Fibroblast of upper back skin (primary cell): ENCODE measurements around the gene MED9.
"Not testable (repeated sequence)": the region's sequence is repeated elsewhere in the genome, so short reads cannot be mapped to it uniquely, and the experiment has no call there.

Experiments used
- DNase-seq: peaks from one replicate; pipeline ENCODE4 v3.0.0-alpha.2; 2013

MED9 gene

DNA sequence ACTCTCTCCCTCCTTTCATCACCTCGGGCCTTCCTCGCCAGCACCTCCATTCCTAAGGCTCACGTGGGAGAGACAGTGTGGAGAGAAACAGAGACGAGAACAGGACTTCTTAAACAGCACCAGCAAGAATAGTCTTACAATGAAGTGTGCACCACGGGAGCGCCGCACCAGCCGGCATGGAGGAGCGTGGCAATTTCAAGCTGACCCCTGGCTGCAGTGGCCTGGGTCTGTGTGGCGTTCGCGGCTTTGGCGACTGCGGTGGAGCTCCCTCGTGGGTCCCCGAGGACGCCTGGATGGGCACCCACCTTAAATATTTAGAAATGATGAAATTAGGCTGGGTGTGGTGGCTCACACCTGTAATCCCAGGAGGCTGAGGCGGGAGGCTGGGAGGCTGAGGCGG lies 20.5 kb upstream of the MED9 start:
- no peak for DNase-seq

DNA sequence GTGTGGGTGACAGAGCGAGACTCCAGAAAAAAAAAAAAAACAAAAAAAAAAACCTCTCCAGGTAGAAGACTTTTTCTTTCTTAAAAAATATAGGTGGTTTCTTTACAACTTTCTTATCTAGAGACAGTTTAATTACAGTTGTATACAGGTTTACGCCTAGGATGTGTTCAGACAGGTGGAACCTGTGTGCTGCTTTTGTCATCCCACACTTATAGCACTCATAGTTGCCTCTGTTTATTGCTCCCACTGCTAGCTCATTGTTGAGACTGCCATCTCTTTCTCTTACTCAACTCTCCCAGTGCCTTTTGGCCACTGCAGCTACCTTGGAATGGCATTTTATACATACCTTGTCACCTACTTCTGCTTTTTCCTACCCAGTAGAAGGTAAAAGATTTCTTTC lies 19.1 kb upstream of the MED9 start:
- no peak for DNase-seq

DNA sequence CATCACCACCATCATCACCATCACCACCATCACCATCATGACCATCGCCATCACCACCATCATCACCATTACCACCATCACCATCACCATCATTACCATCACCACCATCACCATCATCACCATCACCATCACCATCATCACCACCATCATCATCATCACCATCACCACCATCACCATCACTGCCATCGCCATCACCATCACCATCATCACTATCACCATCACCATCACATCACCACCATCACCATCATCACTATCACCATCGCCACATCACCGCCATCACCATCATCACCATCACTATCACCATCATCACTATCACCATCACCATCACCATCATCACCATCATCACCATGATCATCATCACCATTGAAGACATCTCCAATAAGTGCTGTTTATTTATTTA lies 16.8 kb upstream of the MED9 start:
- DNase-seq, result no peak

DNA sequence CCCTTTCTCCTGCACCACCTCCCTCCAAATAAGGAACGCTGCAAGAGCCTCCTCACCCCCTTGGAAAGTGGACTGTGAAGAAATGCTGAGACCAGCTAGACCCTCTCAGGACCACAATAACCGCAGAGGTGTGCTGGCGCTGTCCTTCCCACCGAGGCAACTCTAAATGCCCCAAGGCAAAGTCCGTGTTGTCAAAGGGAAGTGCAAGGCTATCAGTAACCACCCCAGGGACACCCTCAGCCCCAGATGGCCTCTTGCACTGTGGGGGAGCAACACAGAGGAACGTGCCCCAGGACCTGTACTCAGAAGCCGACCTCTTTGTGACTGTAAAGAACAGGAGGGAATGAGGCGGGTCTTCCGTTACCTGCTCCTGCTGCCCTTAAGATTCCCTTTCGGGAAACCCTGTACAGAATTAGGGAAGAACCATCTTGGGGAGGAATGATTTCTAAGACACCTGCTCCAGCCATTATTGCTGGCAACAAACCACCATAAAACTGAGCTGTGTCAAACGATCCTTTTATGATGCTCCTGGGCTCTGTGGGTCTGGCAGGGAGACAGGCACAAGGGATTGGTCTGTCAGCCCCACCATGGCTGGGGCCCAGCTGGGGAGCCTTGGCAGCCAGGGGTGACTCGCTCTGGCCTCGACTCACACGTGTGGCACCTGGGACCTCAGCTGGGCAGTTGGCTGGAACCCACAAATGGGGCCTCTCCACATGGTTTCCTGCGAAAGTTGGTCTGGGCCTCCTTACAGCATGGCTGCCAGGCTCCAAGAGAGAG lies 14.6 kb upstream of the MED9 start:
- DNase-seq, result no peak

DNA sequence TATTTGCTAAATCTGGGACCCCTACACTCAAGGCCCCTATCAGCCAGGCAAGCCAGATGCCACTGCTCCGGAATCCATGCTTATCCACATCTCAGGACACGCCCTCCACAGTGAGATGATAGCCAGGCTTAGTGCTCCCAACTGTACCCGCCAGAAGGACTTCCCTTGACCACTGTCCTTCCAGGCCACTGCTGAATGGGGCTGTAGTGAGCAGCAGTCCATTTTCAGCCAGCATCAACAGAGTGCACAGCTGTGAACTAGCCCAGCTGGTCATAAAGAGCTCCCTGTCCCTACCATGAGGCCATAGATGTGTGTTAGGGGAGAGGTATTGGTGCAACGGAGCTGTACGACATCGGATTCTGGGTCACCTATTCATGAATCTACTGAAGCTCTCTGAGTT lies 13.0 kb upstream of the MED9 start:
- DNase-seq, result no peak

DNA sequence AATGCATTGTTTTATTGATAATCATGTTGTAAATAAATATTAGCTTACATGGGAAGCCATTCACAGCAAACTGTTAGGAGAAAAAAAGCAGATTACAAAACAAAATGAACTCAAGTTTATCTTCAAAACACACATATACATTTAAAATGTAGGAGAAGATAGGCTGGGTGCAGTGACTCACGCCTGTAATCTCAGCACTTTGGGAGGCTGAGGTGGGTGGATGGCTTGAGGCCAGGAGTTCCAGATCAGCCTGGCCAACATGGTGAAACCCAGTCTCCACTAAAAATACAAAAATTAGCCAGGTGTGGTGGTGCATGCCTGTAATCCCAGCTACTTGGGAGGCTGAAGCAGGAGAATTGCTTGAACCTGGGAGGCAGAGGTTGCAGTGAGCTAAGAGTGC lies 10.9 kb upstream of the MED9 start:
- not testable (repeated sequence) for DNase-seq

DNA sequence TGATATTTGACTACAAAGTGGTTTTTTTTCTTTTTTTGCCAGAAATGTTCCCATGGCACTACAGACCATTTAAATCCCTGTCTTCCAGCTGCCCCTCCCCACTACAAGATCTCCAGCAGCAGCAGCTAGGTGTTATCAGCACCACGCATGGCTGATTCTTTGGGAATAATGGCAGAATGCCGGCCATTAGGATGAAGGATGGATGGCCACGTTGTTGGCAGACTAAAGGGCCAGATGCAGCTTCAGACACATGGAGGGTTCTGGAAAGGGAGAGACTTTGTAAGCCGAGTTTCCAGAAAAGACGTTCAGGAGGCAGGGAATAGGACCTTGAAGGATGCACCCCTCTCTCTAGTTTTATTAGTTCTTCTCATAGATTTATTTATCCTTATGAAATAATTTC lies 10.3 kb upstream of the MED9 start:
- no peak for DNase-seq

DNA sequence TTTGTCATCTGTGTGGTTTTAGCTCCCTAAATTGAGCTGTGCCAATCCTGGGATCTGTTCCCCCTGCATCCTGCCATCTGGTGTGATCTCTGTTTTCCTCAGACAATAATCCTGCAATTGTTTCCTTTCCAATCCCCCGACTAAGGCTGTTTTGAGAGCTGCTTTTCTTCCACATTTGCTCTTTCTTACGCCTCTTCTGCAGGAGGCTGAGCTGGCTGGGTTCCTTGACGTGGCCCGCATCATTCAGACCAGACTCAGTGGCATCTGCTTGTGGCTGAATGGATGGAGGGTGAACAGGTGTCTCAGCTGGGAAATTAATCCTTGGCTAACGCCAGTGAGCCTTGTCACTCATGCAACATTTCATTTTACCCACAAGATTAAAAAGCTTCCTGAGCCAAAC lies 9.8 kb upstream of the MED9 start:
- no peak for DNase-seq

DNA sequence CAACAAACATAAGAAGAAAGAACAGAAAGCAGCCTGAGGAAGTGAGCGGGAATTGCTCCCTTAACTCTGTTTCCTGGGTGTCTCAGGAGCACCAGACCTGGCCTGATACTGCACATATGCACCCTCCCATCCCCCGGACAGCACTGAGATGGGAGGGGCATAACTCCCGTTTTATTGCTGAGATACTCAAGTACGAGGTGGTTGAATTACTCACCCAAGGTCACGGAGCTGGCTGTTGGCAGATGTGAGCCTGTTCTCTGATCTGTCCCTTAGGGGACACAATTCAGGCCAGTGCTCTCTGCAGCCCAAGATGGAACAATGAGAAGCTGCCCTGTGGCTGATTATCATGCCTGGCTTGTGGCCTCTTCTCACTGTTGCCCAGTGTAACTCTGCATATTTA lies 9.1 kb upstream of the MED9 start:
- DNase-seq, result no peak

DNA sequence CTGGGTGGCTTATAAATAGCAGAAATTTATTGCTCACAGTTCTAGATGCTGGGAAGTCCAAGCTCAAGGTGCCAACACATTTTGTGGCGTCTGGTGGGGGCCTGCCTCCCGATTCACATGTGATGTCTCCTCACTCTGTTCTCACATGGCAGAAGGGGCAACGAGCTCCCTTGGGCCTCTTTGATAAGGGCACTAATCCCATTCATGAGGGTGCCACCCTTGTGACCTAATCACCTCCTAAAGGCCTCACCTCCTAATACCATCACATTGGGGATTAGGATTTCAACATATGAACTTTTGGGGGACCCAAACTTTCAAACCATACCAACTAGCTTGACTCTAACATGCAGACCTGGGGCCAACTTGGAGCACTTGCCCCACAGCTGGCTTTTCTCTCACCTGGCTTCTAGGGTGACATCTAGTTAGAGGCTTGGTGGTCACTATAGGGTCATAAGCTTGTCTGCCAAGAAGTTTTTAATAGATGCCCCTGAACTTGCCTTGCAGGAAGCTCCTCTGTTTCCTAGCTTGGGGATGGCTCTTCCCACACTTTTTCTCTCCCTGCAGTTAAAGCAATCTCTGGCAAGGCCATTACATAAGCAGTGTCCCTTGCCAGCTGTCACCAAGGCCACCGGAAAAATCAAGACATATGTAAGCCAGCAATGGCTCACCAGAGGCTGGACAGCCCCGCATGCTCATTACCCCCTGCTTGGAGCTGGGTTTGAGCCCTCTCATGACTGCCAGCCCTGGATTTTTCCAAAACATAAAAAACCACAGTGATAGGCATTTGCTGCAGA lies 8.4 kb upstream of the MED9 start:
- no peak for DNase-seq

DNA sequence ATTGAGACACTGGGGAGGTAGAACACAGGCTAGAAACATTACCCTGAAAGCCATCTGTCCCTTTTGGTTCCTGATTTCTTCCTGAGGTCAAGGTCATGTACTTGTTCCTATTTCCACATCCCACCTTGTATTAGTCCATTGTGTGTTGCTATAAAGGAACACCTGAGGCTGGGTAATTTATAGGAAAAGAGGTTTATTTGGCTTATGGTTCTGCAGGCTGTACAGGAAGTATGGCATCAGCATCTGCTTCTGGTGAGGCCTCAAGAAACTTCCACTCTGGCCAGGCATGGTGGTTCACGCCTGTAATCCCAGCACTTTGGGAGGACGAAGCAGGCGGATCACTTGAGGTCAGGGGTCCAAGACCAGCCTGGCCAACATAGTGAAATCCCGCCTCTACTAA lies 7.4 kb upstream of the MED9 start:
- DNase-seq, result no peak

DNA sequence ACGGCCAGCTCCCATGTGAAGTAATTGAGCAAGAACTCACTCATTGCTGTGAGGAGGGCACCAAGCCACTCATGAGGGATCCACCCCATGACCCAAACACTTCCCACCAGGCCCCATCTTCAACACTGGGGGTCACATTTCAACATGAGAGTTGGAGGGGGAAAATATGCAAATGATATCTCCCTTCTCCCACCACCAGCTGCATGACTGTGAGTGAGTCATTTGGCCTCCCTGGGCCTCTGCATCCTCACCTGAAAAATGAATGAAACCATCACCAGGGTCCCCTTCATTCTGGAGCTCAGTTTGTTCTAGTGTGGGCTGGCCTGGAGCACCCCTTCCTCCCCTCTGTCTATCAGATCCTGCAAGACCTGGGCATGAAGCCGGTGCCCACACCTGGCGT lies 6.8 kb upstream of the MED9 start:
- no peak for DNase-seq

DNA sequence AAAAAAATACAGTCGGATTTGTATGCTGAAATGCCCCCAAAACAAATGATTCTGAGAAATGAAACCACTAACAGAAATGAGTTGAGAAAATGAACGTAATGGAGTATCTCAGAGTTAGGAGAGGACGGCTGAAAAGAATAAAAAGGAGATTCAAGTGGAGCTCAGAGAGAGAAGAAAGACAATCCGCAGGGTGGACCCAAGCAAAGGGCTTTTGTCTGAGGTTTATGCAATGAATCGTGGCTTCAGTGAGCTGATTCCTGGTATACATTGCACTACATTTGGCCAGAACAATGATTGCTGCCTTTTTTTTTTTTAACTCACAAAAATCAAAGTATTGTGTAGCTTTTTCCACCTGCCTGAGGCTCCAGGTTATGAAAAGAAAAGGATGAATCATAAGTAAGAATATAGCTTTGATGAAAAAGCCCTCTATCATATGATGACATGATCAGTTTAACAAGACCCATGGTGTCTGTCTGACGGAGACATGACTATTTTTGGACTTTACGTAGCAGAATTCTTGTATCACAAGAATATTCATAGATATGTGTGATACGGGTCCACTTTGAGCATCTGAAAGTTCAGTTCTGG lies 4.4 kb upstream of the MED9 start:
- DNase-seq, result no peak

DNA sequence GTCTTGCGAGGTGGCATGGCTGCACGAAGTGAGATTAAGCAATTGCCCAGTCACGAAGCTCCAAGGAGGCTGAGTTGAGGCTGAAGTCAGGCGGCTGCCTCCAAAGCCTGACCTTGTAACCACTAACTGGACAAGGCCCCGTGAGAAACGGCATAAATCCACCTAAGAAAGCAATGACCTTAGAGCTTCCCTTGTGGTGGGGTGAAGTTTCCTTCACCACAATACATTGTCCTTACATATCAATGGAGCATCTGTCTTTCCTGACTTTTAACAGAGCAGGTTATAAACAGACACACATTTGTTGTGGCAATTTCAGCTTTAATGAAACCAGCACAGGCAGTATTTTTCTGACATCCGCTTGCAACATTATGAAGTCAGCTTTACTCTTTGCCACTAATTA lies 2.5 kb upstream of the MED9 start:
- DNase-seq, result no peak

DNA sequence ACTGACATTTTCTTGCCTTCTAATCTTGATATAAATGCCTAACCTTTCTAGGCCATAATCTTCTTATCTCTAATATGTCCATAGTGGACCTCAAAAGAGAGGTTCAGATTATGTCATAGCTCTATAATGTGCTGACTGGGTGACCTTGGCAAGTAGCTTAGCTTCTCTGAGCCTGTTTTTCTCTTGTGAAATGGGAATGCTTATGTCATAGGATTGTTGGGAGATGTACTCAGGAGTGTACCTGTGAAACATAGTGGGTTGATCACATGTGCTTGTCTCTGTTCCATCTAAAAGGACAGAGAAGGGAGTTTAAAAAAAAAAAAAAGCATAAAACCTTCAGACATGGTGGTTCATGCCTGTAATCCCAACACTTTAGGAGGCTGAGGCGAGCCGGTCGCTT lies 2.4 kb downstream of the MED9 start:
- no peak for DNase-seq

DNA sequence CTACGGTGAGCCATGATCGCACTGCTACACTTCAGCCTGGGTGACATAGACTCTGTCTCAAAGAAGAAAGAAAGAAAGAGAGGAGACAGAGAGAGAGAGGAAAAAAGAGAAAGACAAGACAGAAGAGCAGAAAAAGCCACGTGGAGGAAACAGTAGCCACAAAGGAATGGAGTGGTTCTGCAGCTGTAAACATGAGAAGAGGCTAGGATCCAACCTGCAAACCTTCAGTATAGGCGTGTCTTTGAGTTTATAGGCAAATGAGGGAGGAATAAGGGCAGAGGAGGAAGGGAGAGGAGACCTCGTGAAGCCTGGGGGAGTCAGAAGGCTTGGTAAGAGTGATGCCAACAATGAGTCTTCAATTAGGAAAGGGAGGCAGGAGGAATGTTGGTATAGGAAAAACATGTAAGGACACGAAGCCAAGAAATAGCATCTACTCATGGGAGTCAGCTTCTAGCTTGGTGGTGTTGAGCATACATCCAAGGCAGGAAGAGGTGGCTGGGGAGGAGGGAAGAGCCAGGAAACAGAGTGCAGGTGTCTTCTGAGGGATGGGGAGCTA lies 3.9 kb downstream of the MED9 start:
- no peak for DNase-seq

DNA sequence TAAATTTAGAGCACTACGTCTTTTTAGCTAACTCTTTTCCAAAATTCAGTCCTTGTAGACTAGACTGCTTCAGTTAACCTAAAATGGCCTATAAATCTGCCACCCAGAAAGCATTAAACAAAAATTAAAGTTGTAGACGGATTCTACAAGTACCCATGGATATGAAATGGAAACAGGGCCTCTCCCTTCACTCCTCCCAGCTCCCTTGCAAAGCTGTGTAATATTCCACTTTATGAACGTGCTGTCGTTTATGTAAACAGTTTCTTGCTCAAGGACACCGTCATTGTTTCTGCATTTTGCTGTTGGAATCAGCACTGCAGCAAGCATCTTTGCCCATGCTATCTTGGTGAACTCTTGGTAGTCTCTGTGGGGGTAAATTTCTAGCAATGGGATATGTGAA lies 5.1 kb downstream of the MED9 start:
- no peak for DNase-seq

DNA sequence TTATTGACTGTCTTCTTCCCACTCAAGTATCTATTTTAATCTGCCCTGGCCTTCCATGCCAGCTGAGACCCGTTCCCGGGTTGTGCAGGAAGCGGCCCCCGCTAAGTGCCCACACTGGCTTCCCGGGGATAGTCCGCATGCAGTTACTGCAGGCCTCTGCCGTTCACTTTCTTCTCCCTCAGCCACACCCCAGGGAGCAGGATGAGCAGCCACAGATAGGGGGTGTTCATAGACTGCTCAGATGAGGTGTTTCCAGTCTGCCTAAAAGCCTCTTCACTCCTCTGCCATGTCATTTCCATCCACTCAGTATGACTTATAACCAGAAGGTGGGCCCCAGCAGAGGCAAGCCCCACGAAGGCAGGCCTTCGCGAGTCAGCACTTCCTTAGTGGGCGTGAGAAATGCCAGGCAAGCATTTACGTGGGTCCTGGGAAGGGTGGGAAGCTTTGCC lies 7.7 kb downstream of the MED9 start:
- DNase-seq, result no peak

DNA sequence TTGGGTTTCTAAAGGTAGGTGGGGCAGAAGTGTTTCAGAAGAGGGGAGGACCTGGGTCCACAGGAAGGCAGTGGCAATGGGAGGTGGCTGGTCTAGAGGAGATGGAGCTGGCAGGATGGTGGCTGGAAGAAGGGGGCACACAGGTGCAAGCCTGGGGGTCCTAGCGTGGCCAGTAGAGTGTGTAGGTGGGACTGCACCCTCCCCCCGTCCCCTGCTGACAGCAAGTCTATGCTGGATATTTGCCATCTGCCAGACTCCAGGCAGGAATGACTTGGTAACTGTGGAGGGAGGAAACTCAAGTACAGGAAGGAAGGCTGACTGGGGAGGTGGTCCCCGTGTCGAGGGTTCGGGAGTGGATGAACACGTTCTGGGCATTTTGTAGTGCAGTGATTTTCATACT lies 8.6 kb downstream of the MED9 start:
- DNase-seq, result no peak

DNA sequence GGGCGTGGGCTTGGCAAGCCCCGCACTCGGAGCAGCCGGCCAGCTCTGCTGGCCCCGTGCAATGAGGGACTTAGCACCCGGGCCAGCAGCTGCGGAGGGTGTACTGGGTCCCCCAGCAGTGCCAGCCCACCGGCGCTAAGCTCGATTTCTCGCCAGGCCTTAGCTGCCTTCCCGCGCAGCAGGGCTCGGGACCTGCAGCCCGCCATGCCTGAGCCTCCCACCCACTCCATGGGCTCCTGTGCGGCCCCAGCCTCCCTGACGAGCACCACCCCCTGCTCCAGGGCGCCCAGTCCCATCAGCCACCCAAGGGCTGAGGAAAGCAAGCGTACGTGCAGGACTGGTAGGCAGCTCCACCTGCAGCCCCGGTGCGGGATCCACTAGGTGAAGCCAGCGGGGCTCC lies 9.6 kb downstream of the MED9 start:
- not testable (repeated sequence) for DNase-seq

DNA sequence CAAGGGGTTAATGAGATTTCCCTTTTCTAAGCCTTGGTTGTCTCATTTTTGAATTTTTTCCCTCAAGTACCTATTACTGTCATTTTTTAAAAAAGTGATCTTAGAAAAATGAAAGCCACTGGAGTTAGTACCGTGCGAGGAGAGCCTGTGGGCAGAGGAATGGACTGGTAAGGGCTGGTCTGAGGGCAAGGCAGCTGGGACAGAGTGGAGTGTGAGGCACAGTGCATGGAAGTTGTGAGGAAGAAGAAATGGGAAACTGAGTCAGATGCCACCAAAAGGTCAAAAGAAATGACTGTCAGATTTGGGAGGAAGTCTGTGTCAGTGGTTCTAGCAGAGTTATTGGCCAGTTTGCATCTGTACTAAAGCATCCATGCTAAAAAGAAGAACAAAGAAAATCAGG lies 11.2 kb downstream of the MED9 start:
- no peak for DNase-seq

DNA sequence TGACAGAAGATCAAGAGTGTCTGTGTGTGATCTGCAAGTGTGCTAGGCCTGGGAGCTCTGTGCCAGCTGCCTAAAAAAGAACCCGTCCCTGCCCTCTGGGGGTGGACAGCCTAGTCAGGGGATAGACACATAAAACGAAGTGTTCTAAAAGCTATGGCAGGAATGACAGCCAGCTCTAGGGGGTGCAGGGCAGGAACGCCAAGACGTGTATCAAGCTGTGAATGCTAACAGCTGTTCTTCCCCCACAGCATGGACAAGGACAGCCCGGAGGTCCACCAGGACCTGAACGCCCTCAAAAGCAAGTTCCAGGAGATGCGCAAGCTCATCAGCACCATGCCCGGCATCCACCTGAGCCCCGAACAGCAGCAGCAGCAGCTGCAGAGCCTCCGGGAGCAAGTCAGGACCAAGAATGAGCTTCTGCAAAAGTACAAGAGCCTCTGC lies 14.3 kb downstream of the MED9 start:
- no peak for DNase-seq

DNA sequence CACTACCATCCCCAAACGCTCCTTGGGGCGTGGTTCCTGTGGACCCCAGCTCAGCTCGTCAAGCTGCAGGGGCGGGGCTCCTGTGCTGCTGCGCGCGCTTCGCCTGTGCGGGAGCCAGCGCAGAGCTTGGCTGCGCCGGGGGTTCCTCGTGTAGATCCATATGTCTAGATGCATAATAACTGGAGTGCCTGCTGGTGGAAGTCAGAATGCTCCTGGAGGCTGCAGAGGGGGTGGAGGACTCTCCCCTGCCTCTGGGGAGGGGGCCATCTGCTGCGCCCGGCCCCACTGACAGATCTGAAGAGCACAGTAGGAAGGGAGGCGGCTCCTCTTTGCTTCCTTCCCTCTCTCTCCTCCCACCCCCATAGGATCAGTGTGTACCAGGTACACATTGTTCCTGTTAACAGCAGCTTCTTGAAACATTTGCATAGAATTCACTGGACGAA lies 14.8 kb downstream of the MED9 start:
- DNase-seq, result no peak

DNA sequence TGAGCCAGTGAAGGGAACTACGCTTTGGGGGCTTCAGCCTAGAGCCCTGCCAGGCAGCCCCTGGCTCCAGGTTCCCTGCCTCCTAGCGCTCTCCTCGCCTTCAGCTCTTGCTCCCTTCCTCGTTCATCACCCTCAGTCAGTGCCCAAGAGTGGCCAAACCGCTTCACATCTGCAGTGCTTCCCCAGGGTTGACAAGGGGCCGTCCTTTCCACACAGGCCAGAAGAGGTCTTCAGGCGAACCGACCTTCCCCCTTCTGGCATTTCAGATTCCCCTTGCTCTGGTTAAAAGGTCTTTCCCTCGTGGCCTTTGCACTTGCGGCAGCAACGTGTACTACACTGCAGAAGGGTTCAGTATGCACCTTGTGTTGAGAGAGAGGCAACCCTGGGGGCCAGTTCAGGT lies 15.3 kb downstream of the MED9 start:
- DNase-seq, result no peak
